Skeletal muscle cell (primary cell): ENCODE results near the gene HECTD3.
"Not testable (repeated sequence)": the region's sequence is repeated elsewhere in the genome, so short reads cannot be mapped to it uniquely, and the experiment has no call there.

Experiments used
- DNase-seq: peaks from one replicate; pipeline ENCODE4 v3.0.0-alpha.2; 2010; ENCODE audit warnings: low read depth
- H3K4me3 ChIP-seq: 2 replicates; pipeline ENCODE4 v1.5.1; 2011; ENCODE audit warnings: low read depth, mild to moderate bottlenecking, control low read depth, low read length, moderate library complexity

HECTD3 gene

GRCh38 chr1:45015683-45016082 is 4.6 kb upstream of the HECTD3 start:
- no peak for DNase-seq
- H3K4me3 ChIP-seq = no peak overlapping the region

DNA sequence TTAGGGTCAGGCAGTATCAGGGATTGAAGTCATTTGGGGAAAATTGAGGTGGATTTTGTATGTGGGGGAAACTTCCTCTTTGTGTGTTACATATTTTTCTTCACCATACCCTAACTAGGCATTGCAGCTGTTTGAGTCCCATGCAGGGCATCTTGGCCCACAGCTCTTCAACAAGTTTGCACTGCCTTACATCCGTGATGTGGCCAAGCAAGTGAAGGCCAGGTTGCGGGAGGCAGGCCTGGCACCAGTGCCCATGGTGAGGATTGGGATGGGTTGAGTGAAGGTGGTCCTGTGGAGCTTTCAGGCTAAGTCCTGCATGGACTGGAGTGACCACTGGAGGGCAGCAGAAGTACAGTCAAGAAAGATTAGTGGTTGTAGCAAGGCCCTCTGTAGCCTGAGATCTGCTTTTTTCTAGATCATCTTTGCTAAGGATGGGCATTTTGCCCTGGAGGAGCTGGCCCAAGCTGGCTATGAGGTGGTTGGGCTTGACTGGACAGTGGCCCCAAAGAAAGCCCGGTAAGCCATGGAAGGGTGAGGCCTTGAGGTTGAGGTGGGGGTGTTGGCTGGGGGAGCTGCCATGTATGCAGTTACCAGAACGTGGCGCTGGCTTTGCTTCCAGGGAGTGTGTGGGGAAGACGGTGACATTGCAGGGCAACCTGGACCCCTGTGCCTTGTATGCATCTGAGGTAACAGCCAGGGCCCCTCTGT is 3.4 kb upstream of the HECTD3 start:
- peak; percentile 48 for DNase-seq
- H3K4me3 ChIP-seq = no peak overlapping the region

- no peak for DNase-seq
- H3K4me3 ChIP-seq = peak overlapping the region; percentile 97
These were observed 2.6 kb upstream of the HECTD3 start for GRCh38 chr1:45013551-45014209.

DNA sequence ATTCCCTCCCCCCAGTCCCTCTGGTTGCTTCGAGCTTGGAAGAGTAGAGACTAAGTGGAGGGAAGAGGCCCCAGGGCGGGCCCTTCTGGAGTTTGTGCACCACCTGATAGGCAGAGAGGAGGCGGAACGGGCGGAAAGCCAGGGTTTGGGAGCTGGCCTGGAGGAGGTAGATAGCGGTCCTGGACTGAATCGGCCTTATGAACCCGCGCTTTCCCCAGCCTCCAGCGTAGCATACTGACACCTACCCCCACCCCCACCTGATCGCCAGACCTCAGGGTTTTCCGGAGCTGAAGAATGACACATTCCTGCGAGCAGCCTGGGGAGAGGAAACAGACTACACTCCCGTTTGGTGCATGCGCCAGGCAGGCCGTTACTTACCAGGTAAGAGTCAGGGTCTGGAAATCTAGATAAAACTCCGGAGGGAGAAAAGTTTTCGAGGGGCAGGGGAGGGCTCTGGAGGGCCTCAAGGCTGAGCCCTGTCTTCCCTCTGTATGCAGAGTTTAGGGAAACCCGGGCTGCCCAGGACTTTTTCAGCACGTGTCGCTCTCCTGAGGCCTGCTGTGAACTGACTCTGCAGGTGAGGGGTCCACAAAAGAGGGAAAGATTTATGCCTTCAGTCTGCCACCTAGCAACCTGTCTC is 1.6 kb upstream of the HECTD3 start:
- DNase-seq = peak; percentile 24
- H3K4me3 ChIP-seq = peak overlapping the region; percentile 97

DNA sequence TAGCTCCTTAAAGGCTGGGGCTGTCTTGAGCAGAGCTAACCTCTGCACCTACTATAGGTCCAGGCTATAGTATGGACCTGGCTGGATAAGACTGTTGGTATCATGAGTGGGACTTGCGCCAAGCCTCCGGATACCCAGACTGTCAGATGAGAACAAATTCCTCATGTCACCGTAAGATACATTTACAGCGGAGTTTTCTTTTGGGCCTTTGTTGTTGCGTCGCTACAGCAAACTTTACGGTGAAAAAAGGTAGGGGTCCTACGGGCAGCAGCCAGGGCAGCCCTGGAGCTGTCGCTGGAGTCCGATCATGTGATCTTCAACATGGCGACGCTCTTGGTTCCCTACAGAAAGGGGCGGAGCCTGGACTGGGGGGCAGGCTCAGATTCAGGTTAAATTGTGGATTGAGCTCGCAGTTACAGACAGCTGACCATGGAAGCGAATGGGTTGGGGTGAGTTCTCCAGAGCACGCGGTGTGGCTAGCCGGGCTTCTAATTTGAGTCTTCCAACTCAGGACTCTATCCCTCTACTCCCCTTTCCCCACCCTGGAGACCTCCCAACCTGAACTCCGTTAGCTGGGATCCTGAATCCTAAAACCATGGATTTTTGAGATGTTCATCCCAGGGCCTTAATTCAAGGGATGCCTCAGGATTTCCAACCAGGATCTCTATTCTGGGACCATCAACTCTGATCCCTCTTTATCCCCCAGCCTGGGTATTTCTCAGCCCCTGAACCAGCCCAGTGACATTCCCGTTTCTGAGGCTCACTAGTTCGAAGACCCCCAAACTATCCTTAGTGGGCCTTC is 914 bp upstream of the HECTD3 start, which contains the start of gene UROD:
Gene UROD, plus strand, starts transcription at position 418 of the 802 bp plus-strand sequence. Its CDS starts 12 bp downstream, at position 430.
- peak; percentile 89 for DNase-seq

DNA sequence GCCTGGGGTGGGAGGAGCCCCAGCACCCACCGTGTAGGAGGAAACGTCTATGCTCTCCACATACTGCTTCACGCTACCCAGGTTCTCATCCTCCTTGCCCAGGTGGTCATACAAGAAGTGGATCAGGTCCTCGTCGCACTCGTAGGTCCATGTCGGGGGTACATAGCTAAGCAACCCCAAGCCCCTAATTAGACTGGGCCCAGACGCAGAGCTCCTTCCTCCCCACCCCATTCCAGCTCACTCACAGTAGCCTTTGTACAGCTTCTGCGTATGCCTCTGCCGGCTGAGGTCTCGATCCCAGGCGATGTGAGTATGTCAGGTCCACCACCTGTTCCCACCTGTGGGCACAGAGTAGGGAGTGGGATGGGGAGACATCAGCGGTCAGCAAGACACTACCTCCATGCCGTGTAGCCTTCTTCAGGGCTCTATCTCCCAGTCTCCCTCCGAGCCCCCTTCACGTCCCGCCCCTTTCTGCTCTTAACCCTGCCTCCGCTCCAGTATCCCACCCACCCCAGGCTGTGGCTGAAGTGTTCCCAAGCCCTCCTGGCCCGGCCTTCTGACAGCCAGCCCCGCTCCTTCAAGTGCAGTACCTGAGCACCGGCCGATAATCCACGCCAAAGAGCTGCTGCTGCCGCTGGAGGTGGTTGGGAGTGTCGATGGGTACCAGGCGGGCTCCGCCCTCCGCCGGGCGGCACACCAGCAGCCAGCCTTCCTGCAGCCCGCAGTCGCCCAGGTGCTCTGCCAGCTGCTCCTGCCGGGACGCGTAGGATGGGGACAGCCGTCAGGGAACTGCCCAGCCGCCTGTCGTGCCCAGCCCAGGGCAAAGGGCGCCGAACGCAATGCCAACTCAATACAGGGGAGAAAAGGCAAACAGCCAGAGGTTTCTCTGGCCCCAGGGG is 919 bp downstream of the HECTD3 start:
- H3K4me3 ChIP-seq = peak overlapping the region; percentile 97
- DNase-seq = no peak

More for the DNA sequence above, 914 bp upstream of the HECTD3 start, which contains the start of gene UROD:
- peak within 1 kb of the TSS; percentile 97 for H3K4me3 ChIP-seq

- no peak for DNase-seq
- no peak overlapping the region for H3K4me3 ChIP-seq
These were observed 1.7 kb downstream of the HECTD3 start for GRCh38 chr1:45009296-45009865.

DNA sequence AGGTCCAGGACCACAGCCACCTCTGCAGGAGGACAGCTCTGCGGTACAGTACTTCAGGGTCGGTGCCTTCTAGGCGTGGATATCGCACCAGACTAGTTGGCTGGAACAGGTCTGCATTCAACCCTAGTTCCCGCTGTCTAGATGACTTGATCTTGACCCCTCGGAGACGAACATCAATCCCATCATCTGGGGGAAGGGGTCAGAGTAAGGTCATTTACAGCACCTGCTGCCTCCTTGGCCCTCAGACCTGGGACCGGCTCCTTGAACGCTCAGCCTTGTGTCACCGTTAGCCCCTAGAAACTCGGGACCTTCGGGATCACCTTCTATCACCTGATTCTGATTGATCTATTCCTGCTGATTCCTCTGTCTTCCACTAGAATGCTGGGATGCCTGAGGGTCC is 2.6 kb downstream of the HECTD3 start:
- no peak overlapping the region for H3K4me3 ChIP-seq
- DNase-seq = no peak

DNA sequence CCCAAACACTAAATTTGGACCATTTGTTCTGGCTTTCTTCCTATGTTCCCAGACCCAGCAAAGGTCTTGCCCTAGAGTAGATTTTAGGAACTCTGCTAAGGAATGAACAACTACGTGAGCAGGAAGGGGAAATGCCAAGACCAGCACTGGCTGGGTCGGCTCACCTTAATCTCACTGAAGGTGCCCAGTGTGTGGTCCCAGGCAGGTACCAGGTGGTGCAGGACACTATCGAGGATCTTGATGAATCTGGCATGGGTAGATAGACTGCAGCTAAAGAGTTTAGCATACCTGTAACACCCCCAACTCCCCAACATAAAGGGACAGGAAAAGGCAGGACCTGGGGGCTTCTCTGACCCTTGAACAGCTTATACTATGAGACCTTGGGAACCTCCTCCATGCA is 3.0 kb downstream of the HECTD3 start:
- H3K4me3 ChIP-seq = no peak overlapping the region
- DNase-seq = no peak

DNA sequence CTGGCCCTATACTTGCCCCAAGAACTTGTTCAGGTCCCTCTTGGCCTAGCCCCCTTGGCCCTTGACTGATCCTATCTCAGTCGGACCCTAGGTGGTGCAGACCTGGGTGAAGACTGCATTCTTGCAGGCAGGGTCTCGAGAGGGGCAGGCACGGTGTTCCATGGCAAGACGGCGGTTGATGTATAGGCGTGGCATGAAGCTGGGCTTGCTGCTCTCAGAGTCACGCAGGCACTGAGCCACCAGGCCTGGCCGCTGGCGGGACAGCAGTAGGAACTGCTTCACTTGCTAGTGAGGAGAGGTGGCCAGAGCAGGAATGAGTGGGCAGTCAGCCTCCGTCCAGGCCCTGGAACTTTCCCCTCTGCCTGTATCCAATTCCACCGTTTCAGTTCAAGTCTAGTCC is 3.8 kb downstream of the HECTD3 start:
- no peak overlapping the region for H3K4me3 ChIP-seq
- no peak for DNase-seq

- no peak for DNase-seq
- H3K4me3 ChIP-seq = no peak overlapping the region
These were observed 5.4 kb downstream of the HECTD3 start for GRCh38 chr1:45005761-45006160.

- H3K4me3 ChIP-seq = no peak overlapping the region
- no peak for DNase-seq
These were observed 6.7 kb downstream of the HECTD3 start for GRCh38 chr1:45004281-45004920.

DNA sequence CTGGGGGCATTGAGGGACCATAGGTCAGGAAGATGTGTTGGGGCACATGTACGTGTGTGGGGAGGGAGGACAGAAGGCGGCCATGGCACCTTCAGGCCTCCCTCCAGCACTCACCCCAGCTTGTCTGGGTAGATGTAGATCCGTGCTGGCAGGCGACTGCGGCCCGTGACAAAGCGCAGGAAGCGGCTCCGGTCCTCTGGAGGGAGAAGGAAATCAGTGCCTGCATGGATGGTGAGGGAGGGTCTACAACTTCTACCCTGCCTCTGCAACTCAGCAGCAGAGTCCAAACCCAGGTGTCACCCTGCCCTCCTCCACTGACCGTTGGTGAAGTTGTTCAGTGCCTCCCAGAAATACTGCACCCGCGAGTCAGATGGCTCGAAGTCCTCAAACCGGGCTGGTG is 7.4 kb downstream of the HECTD3 start:
- no peak overlapping the region for H3K4me3 ChIP-seq
- DNase-seq = no peak

DNA sequence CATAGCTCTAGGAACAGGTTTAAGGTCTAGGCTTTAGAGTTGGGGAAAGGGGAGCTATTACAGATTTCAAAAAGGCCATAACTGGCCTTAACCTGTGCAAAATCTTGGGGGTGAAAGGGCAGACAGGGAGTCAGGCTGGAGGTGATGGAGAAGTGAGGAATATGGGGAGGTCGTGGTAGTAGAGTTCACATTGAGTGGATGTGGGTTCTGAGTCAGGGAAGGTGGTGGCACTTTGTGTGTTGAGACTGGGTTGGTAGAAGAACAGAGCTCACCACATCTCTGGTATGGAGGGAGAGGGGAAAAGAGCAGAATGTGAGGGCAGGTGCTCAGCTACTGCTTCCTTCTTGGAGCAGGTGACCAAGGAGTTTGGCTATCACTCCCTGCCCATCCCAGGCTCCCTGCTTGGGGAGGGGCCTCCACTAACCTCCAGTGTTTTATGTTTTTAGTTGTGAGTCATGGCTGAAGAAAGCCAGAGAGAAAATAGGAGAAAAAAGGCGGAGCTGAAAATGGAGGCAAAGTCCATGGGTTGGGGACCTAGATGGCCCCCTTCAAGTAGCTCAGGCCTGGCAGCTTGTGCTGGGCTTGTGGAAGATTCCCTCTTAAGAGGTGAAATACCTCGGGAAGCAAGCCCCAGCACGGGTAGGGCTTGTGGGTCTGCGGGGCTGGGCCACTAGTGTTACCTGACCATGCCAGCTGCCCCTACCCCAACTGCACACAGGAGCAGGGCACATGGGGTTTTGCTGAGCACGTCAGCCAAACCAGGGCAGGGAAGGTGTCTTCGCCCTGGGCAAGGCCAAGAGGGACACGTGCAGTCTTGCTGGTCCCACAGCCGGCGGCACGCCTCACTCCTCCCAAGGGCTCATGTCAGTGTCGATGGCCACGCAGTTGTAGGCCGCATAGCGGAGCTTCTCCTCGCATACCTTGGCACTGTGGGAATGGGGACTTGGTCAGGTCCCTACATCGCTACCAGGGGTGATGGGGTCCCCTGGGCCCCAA is 8.2 kb downstream of the HECTD3 start:
- DNase-seq = no peak
- H3K4me3 ChIP-seq = no peak overlapping the region

GRCh38 chr1:45001576-45001975 is 9.5 kb downstream of the HECTD3 start:
- not testable (repeated sequence) for H3K4me3 ChIP-seq, DNase-seq

GRCh38 chr1:45001011-45001481 is 10.1 kb downstream of the HECTD3 start:
- no peak for DNase-seq
- H3K4me3 ChIP-seq = no peak overlapping the region

- no peak for DNase-seq
These were observed 11.9 kb downstream of the HECTD3 start for GRCh38 chr1:44999232-44999631.

More at GRCh38 chr1:44999232-44999631, 11.9 kb downstream of the HECTD3 start:
- H3K4me3 ChIP-seq = no peak overlapping the region
